B cell (primary cell): Measurements from ENCODE around the gene TPSG1. TPM values are rescaled to one million over a fixed set of nuclear protein-coding genes. Genes with fewer than 3 reads are reported as not detected.

Experiments
- ATAC-seq: fragments of 200-7000 bp; cut with Tn5 transposase; one replicate; pipeline ENCODE4 v1.10.0; 2021; ENCODE audit warnings: low read depth, mild to moderate bottlenecking, moderate number of reproducible peaks, moderate library complexity
- CTCF ChIA-PET: fragments of 350-600 bp; sonication (Branson Sonifier 250); formaldehyde crosslinking; loops from one replicate; lab custom pipeline; 2021; ENCODE audit warnings: antibody characterized with exemption, inconsistent platforms; lab: Charles Lee
- POLR2A ChIA-PET: fragments of 350-600 bp; sonication (Branson Sonifier 250); formaldehyde crosslinking; loops from one replicate; lab custom pipeline; 2021; ENCODE audit warnings: antibody characterized with exemption; lab: Charles Lee
- DNase-seq: peaks from one replicate; pipeline ENCODE4 v3.0.0; 2013
- H2AFZ ChIP-seq: 2 replicates; pipeline ENCODE4 v1.6.1; 2012; ENCODE audit warnings: mild to moderate bottlenecking, low read depth, low read length; ENCODE audit not compliant: insufficient read depth, poor library complexity, severe bottlenecking
- H3K27ac ChIP-seq, 2 donors: 1 replicate in 1 of 2; 2 replicates in 1 of 2; pipeline ENCODE4 v1.5.1; 2012 to 2013; ENCODE audit warnings: low read length in 2 of 2, mild to moderate bottlenecking in 2 of 2, moderate library complexity in 1 of 2
- H3K27me3 ChIP-seq, 4 experiments: fragments of 200-600 bp in 1 of 4; sonication (generic) in 1 of 4; replicated peaks in 1 of 4; 1 replicate in 2 of 4; 2 replicates in 2 of 4; pipeline versions ENCODE4 v1.6.1 to v1.7.0; 2013 to 2016; ENCODE audit warnings: low read length in 3 of 4, mild to moderate bottlenecking in 2 of 4, mixed read lengths in 1 of 4, moderate library complexity in 1 of 4; ENCODE audit not compliant: insufficient read depth in 4 of 4, control insufficient read depth in 3 of 4; ENCODE audit errors: control extremely low read depth in 1 of 4
- H3K36me3 ChIP-seq, 2 experiments: replicated peaks in 1 of 2; 1 replicate in 1 of 2; 2 replicates in 1 of 2; pipeline versions ENCODE4 v1.6.1 to v1.7.1; 2013; ENCODE audit warnings: low read length in 1 of 2; ENCODE audit not compliant: insufficient read depth in 2 of 2, control insufficient read depth in 1 of 2; ENCODE audit errors: control extremely low read depth in 1 of 2, extremely low read depth in 1 of 2
- H3K4me1 ChIP-seq, 2 donors: fragments of 200-600 bp in 1 of 2; sonication (generic) in 1 of 2; 1 replicate in 1 of 2; 2 replicates in 1 of 2; pipeline versions ENCODE4 v1.5.1 to v1.6.1; 2013 to 2017; ENCODE audit warnings: low read length in 2 of 2; ENCODE audit not compliant: control insufficient read depth in 2 of 2, insufficient read depth in 2 of 2
- H3K4me2 ChIP-seq: replicated peaks from 2 replicates; pipeline ENCODE3; 2012; ENCODE audit warnings: mild to moderate bottlenecking, low read depth, low read length; ENCODE audit not compliant: poor library complexity, severe bottlenecking
- H3K4me3 ChIP-seq, 5 experiments: fragments of 200-600 bp in 1 of 5; sonication (generic) in 1 of 5; 1 replicate in 3 of 5; 2 replicates in 2 of 5; pipeline versions ENCODE4 v1.5.1 to v1.7.0; 2011 to 2016; ENCODE audit warnings: low read length in 4 of 5, mild to moderate bottlenecking in 4 of 5, low read depth in 2 of 5, control low read depth in 1 of 5, moderate library complexity in 1 of 5; ENCODE audit not compliant: insufficient read depth in 1 of 5; ENCODE audit errors: control extremely low read depth in 1 of 5, extremely low read depth in 1 of 5
- H3K79me2 ChIP-seq: fragments of 200-600 bp; sonication (generic); one replicate; pipeline ENCODE4 v1.6.0; 2016; ENCODE audit warnings: low read length; ENCODE audit not compliant: control insufficient read depth, insufficient read depth
- H3K9ac ChIP-seq: fragments of 200-600 bp; sonication (generic); 2 replicates; pipeline ENCODE4 v1.6.1; 2017; ENCODE audit warnings: mild to moderate bottlenecking, low read length, moderate library complexity
- H3K9me3 ChIP-seq, 3 donors: one replicate each; pipeline versions ENCODE4 v1.6.1 to v1.7.1; 2013; ENCODE audit warnings: low read length in 2 of 3; ENCODE audit not compliant: control insufficient read depth in 2 of 3, insufficient read depth in 1 of 3; ENCODE audit errors: control extremely low read depth in 1 of 3
- H4K20me1 ChIP-seq: 2 replicates; pipeline ENCODE4 v1.6.0; 2012; ENCODE audit warnings: mild to moderate bottlenecking, low read length; ENCODE audit not compliant: insufficient read depth, control insufficient read depth, poor library complexity, severe bottlenecking
- H3K27ac Mint-ChIP-seq: one replicate; pipeline ENCODE4 v1.8.0; 2021; ENCODE audit warnings: mixed read lengths
- H3K27me3 Mint-ChIP-seq: one replicate; pipeline ENCODE4 v1.8.0; 2021; ENCODE audit warnings: mixed read lengths
- H3K4me1 Mint-ChIP-seq: one replicate; pipeline ENCODE4 v1.8.0; 2021; ENCODE audit warnings: mixed read lengths
- H3K4me3 Mint-ChIP-seq: one replicate; pipeline ENCODE4 v1.8.0; 2021; ENCODE audit warnings: mixed read lengths
- H3K9me3 Mint-ChIP-seq: one replicate; pipeline ENCODE4 v1.8.0; 2022; ENCODE audit warnings: mixed read lengths; ENCODE audit not compliant: insufficient read depth
- EZH2 ChIP-seq: IDR thresholded peaks from 2 replicates; pipeline ENCODE4 v1.6.1; 2012; ENCODE audit warnings: borderline replicate concordance, low read depth, mild to moderate bottlenecking, moderate library complexity, low read length; ENCODE audit not compliant: insufficient read depth, poor library complexity, severe bottlenecking
- WGBS: methylation state at CpG from one replicate; pipeline ENCODE4 v1.1.5; 2013; ENCODE audit warnings: missing lambda C conversion rate; ENCODE audit not compliant: insufficient coverage; 5-methylcytosine and 5-hydroxymethylcytosine counted together
- intact Hi-C: fragments of 100-400 bp; cut with micrococcal nuclease; formaldehyde crosslinking; loops from one replicate; pipeline ENCODE4 v1.10.0; 2022
- polyA plus RNA-seq: library from polyadenylated mRNA; depleted of rRNA; stranded (reverse); fragments of >200 nt; gene quantifications from 2 replicates; pipeline ENCODE4 v1.2.3, GENCODE V29; 2012
- total RNA-seq, 2 donors: library from RNA; stranded (reverse); fragments of 120-200 nt in 1 of 2; gene quantifications; 1 replicate in 1 of 2; 2 replicates in 1 of 2; pipeline versions ENCODE4 v1.2.3 to v1.2.4, GENCODE V29; 2013 to 2022
- TF ChIP-seq, protein P1 (sequence below): fragments of 200-600 bp; IDR thresholded peaks from one replicate; pipeline ENCODE4 v1.8.0; 2022; ENCODE audit warnings: antibody characterized with exemption, mild to moderate bottlenecking

TPSG1 gene
- total and polyA plus RNA-seq, 2 donors (not counting 1 experiment from before 2014, with no cell fraction given): not detected

- POLR2A ChIA-PET: no interaction called here
- Mint-ChIP-seq H3K4me1 (no peaks in the 10 kb centered on the region), H3K27me3 (peaks cover 7% of the 10 kb centered on the region), H3K4me3 (no peak overlapping the region), H3K27ac (no peak overlapping the region), H3K9me3 (no peaks in the 10 kb centered on the region)
- H3K4me2 ChIP-seq: peak overlapping the region; percentile 8
- TF ChIP-seq, protein P1, sequence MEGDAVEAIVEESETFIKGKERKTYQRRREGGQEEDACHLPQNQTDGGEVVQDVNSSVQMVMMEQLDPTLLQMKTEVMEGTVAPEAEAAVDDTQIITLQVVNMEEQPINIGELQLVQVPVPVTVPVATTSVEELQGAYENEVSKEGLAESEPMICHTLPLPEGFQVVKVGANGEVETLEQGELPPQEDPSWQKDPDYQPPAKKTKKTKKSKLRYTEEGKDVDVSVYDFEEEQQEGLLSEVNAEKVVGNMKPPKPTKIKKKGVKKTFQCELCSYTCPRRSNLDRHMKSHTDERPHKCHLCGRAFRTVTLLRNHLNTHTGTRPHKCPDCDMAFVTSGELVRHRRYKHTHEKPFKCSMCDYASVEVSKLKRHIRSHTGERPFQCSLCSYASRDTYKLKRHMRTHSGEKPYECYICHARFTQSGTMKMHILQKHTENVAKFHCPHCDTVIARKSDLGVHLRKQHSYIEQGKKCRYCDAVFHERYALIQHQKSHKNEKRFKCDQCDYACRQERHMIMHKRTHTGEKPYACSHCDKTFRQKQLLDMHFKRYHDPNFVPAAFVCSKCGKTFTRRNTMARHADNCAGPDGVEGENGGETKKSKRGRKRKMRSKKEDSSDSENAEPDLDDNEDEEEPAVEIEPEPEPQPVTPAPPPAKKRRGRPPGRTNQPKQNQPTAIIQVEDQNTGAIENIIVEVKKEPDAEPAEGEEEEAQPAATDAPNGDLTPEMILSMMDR: peak; percentile 55
- no peak for TF ChIP-seq EZH2
- H3K27me3 ChIP-seq: peaks cover 0 to 4% (median 0%) of the 10 kb centered on the region in 4 experiments
- ATAC-seq (no peak), DNase-seq (peak; percentile 40)
- H3K36me3 ChIP-seq: no peaks in the 10 kb centered on the region
- whole genome bisulfite sequencing: 32% methylated on average over 45 of the region's 61 CpGs
- peaks cover 0 to 5% (median 0%) of the 10 kb centered on the region in 3 donors for H3K9me3 ChIP-seq
- H2AFZ ChIP-seq: no peak overlapping the region
- no peak overlapping the region for H3K27ac ChIP-seq
- no peaks in the 10 kb centered on the region for H4K20me1 ChIP-seq
- no peaks in the 10 kb centered on the region for H3K79me2 ChIP-seq
- H3K4me1 ChIP-seq: no peaks in the 10 kb centered on the region
- H3K9ac ChIP-seq: no peak overlapping the region
- CTCF ChIA-PET: no interaction called here
- intact Hi-C loops: no loop called here
- H3K4me3 ChIP-seq: no peak overlapping the region
These were observed 30.2 kb downstream of the TPSG1 start for GRCh38 chr16:1194665-1195392.

DNA sequence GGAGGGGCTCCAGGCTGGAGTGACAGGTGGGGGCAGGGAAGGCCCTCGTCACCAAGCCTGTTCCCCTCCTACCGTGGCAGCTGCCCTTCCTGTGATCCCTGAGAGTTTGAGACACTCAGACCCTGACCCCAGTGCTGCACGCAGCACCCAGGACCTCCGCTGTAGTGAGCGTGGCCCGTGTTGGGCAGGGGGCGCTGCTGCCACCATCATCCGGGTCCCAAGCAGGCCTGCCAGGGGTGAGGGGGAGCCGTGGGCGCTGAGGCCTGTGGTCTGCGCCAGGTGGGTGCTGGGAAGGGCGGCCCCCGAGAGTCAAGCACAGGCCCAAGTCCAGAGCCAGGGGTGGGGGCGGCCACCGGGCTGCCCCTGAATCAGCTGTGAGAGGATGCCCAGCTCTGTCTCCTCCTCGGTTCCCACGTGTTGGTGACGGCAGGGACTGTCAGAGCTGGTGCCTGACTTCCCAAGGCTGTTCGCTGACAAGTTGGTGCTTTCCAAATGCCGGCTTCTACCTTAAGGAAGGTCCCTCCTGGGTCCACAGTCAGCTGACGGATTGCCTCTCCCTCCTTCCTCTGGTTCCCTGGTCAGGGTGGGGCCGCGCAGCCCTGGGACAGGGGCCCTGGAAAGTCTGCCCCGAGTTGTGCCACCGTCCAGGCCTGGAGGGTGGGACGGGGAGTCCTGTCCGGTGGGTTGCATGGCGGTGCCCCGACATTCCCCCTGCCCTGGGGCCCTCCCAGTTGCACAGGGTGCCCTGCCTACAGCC lies 31.1 kb downstream of the TPSG1 start:
- H3K27me3 ChIP-seq: peaks cover 0 to 4% (median 0%) of the 10 kb centered on the region in 4 experiments
- ATAC-seq (no peak), DNase-seq (no peak)
- no peaks in the 10 kb centered on the region for H3K9me3 Mint-ChIP-seq
- H3K9ac ChIP-seq: no peak overlapping the region
- H3K9me3 ChIP-seq: no peaks in the 10 kb centered on the region
- H3K4me3 Mint-ChIP-seq: no peak overlapping the region
- no peaks in the 10 kb centered on the region for H3K36me3 ChIP-seq
- ChIA-PET POLR2A (no interaction called here), CTCF (no interaction called here)
- no peak overlapping the region for H3K4me3 ChIP-seq
- 75% methylated on average over 29 of the region's 29 CpGs for WGBS
- TF ChIP-seq, protein P1: no peak
- no peak for TF ChIP-seq EZH2
- peaks cover 7% of the 10 kb centered on the region for H3K27me3 Mint-ChIP-seq
- no peak overlapping the region for H3K27ac Mint-ChIP-seq
- no peak overlapping the region for H2AFZ ChIP-seq
- no peaks in the 10 kb centered on the region for H3K79me2 ChIP-seq
- H3K4me2 ChIP-seq: no peak overlapping the region
- no peak overlapping the region for H3K27ac ChIP-seq
- intact Hi-C loops: no loop called here
- H3K4me1 ChIP-seq: no peaks in the 10 kb centered on the region
- H4K20me1 ChIP-seq: no peaks in the 10 kb centered on the region
- H3K4me1 Mint-ChIP-seq: no peaks in the 10 kb centered on the region
